ENCODE measurements around the gene FGR. TPM values are rescaled to one million over a fixed set of nuclear protein-coding genes. Genes with fewer than 3 reads are reported as not detected.

Gene FGR
- total RNA-seq, 1 donor from 2014 or later, result 1.2 TPM

- DNase-seq, result no peak
Measured at GRCh38 chr1:27585684-27586083, 49.3 kb downstream of the FGR start.

DNA sequence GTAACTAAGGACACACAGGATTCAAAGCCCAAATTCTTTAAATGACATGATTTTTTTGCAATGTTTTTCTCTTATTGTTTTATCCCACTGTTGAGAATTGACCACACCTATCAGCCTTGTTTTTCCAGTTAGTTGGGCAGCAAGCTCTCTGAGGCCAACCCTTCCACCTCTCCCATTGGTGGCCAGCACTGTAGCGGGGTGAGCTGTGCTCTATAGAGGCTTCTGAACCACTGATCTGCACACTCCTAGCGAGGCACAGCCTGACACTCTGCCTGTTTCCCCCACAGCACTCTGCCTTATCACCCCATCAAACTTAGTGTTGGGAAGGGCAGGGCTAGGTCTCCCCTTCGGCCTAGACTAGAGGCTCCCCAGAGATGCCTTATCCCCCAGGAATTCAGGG is 50.5 kb downstream of the FGR start:
- no peak for DNase-seq

DNA sequence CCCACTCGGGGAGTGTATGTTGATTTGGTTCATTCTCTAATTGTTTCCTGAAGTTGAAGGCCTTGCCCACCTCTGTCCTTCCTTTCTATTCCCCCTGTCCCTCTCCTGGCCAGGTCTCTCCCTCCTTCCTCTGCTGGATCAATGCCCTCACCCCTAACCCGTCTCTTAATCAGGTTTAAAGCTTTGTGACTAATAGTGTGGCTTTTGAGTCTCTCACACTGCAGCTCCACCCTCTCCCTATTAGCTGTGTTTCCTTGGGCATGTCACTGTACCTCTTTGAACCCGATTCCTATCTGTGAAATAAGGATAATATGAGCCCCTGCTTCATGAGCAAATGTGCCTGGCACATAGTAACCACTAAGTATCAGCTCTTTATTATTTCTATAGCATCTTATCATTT is 51.5 kb downstream of the FGR start:
- DNase-seq, result no peak

- no peak for DNase-seq
Measured at GRCh38 chr1:27581823-27582243, 53.2 kb downstream of the FGR start.

- DNase-seq, result peak; percentile 28
Measured at GRCh38 chr1:27577504-27578188, 57.3 kb downstream of the FGR start.

- DNase-seq, result no peak
Measured at GRCh38 chr1:27576806-27577227, 58.2 kb downstream of the FGR start.

DNA sequence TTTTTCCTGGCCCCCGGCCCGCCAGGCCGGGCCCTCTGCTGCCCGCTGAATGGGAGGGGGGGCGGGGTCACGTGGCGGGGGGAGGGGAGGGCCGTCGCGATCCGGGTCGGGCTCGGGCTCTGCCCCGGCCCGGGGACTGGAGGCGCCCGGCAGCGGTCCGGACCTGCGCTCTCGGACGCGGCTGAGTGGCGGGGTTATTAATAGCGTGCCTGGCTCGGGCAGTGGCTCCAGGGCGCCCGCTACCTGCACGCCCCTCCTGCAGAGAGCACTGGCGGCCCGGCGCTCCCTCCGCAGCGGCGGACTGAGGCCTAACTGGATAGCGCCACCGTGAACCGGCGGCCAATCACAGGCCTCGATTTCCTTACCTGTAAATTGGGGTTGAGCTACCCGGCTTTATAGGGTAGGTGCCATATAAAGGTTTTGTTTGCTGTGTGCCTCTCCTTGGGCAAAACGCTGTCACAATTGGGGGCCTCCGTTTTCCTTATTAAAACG is 59.1 kb downstream of the FGR start:
- DNase-seq, result peak; percentile 69

- peak; percentile 92 for DNase-seq
Measured at GRCh38 chr1:27574871-27575831, 59.8 kb downstream of the FGR start.

DNA sequence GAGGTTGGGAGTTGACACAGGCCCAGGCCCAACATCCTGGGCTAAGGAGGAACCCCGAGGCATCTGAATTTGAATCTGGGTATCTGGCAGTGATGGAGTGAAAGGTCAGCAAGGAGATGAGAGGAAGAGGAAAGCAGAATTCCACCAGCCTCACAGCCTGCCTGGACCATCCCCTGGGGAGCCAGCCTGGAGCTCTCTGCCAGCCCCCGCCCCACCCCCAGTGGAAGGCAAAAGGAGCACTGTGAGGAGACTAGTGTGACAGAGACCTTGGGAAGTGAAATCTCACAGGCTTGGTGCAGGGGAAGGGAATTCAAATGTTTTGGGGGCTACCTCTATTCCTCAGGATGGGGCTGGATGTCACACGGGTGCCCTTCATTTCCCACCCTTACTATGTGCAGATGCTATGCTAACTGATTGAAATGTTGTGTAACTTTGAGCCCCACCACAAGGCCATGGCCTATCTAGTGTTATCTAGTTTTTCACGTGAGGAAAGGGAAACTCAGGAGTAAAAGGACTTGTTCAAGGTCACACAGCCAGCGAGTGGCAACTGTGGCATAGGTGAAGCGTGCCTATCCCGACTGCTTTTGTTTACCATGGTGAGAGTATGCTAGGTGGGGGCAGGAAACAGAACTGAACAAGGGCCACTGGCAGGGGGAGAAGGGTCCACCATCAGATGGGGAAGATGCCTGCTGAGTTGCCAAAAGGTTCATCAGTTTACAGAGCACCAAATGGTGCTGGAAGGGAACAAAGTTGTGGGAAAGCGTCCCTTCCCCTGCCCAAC is 60.8 kb downstream of the FGR start:
- DNase-seq, result no peak

DNA sequence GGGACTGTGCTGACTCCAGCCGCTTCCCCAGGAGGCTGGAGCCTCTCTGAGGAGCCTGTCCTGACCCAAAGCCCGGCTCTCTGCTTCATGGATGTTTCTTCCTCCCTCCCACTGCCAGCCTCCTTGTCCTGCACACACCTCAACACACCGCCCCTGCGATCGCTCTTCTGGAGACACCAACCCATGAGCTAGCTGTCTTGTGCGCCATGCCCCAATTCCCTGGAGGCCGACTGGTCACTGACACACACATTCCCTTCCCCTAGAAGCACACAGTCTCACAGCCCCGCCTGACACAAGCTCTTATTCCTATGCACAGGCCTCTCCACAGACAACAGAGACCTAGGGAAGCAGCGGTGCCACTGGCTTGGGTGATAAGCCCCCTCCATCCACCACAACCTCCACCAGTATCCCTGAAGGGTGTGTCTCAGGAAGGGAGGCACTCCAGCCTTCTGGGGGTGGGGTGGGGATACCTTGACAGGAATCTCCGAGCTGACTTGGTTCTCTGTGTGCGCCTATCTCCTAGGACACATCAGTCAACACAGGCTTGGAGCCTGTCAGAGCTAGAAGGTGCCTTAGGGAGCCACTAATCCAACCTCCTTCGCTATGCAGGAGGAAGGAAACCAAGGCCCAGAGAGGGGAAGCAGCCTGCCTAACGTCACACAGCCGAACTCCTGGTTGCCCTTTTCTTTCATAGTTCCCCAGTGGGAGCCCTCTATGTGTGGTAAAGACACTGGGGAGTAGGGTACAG is 62.1 kb downstream of the FGR start:
- no peak for DNase-seq

- no peak for DNase-seq
Measured at GRCh38 chr1:27572019-27572678, 62.8 kb downstream of the FGR start.

- no peak for DNase-seq
Measured at GRCh38 chr1:27571439-27572018, 63.5 kb downstream of the FGR start.

GRCh38 chr1:27570784-27571183 is 64.2 kb downstream of the FGR start:
- DNase-seq, result no peak

DNA sequence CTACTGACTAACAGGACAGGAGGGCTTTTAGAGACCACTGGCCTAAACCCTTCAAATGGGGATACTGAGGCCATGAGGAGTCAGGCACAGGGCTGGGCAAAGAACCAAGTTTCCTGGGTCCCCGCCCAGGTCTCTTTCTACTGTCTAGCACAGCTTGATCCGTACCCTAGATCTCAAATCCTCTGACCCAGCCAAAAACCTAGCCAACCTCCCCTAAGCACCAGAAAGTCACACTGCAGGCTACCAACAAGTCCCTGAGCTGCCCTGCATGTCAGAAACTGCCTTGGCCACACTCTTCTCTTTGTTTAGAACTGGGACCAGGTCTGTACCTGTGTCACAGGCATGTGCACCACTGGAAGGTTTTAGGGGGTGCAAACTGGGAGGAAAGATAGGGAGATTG is 64.6 kb downstream of the FGR start:
- DNase-seq, result no peak

DNA sequence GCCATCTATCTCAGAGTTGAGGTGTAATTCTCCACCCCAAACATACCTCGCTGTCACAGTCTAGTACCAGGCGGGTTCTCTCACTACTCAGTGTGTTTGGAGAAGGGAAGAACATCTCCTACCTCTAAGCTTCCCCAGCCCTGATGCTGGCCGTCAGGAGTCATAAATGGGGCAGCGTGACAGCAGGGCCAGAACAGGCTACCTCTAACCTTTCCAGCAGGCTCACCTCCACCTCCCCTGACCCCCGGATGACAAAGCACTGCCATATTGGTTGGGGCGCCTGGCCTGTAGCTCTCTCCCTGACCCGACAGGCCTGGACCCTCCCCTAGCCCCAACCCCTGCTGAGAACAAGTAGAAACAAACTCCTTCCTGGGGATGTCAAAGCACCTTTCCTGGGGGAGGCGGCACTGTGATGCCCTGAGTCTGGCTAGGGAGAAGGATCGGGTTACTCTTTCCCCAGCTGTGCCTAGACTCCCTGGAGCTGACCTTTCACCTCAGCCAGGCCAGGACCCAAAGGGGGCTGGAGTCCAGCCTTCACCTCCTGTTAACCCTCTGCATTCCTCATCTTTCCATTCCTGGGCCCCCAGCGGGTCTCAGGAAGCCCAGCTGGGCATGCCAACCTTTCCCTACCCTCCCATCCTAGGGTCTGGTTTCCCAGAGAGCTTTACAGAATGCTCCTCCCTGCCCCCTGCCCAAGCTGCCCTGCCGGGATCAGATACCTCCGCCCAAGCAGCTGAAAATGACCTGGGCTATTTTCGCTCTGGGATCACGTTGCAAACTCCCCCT is 65.3 kb downstream of the FGR start:
- DNase-seq, result no peak

DNA sequence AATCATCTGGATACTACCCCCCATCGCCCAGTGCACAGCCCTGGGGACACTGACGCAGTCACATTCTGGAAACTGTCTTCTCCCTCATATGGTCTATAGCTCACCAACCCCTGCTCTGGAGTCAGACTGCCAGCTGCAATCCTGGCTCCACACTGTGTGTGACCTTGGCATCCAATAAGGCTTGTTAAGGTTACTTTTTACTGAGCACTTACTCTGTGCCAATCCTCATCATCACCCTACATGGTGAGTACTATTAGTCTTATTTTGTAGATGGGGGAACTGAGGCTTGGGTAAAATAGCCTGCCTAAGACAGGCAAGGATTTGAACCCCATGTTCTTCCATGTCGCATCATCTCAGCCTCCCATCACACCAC is 65.9 kb downstream of the FGR start:
- no peak for DNase-seq

DNA sequence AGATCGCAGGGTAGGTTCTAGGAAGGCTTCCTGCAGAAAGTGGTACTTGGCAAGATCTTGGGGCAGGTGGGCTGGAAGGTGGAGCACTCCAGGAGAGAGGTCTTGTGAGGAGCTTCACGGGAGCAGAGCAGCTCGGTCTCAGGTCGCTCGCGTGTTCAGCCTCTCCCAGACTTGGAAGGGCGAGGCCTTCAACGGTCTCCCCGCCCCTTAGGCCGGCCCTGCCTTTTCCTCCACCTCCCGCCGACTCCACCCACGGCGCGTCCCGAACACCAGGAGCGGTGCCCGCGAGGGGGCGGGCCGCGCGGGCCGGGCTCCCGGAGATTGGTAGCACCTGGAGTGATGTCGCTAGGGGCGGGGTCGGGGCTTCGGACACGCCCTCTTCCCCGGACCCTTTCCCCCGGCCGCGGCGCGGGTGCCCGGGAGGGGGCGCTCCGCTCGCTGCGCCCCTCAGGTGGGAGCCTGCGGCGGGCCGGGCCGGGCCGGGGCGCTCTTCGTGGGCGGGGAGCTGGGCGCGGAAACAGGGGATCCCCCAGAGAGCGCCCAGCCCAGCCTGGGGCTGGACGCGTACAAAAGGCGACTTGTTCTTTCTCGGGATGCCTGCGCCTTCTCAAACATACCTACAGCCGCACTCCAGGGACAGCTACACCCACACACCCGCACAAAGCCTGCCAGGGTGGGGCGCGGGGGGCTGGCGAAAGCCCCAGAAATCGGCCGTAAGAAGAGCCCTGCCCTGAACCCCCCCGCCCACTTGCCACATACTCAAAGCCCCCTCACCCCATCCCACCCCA is 66.5 kb downstream of the FGR start:
- DNase-seq, result peak; percentile 92

- DNase-seq, result no peak
Measured at GRCh38 chr1:27567971-27568299, 67.0 kb downstream of the FGR start.

GRCh38 chr1:27567146-27567526 is 67.8 kb downstream of the FGR start:
- DNase-seq, result no peak
